Measurements from ENCODE around the gene PRPF19. TPM values are rescaled to one million over a fixed set of nuclear protein-coding genes. Genes with fewer than 3 reads are reported as not detected.

PRPF19 gene
- total RNA-seq, 2 donors from 2014 or later = 42.0 to 52.2 TPM

DNA sequence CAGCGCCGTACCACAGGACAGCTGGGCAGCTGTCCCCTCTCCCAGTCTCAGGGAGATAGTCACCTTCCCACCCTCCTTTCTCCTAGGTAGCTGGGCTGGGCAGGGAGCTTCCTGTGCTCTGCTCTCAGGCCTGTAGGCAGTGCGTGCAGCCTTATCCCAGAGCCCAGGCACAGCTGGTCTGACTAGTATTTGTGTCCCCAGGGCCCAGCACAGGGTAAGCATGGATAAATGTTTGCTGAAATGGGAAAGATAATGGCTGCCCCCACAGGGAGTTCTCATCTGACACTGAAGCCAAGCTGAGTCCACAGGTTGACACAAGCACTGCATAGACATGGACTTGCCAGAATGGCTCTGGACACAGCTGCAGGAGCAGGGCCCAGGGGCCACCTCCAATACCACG is 35.8 kb upstream of the PRPF19 start:
- H3K27me3 ChIP-seq (replicated peaks; ENCODE audit: insufficient read depth) = no peaks in the 10 kb centered on the region
- H3K4me1 ChIP-seq (ENCODE audit: control insufficient read depth in 1 of 2, low read depth in 2 of 2) = peaks cover 0 to 3% of the 10 kb centered on the region in 2 donors
- no peak for ATAC-seq (ENCODE audit: insufficient number of reproducible peaks, low FRiP score, low read depth)
- H3K9me3 ChIP-seq = no peaks in the 10 kb centered on the region
- TF ChIP-seq CTCF (IDR thresholded peaks at IDR 0.05) = no peak
- H3K36me3 ChIP-seq = peaks cover 20% of the 10 kb centered on the region
- H3K4me3 ChIP-seq = no peak overlapping the region
- no peak for DNase-seq (ENCODE audit: low spot score)
- H3K27ac ChIP-seq = no peak overlapping the region

GRCh38 chr11:60941371-60942119 is 35.2 kb upstream of the PRPF19 start:
- Histone ChIP-seq H3K36me3 (peaks cover 18% of the 10 kb centered on the region), H3K27me3 (replicated peaks; ENCODE audit: insufficient read depth) (no peaks in the 10 kb centered on the region), H3K4me3 (no peak overlapping the region), H3K9me3 (no peaks in the 10 kb centered on the region), H3K27ac (no peak overlapping the region), H3K4me1 (ENCODE audit: control insufficient read depth in 1 of 2, low read depth in 2 of 2) (peaks cover 0 to 3% of the 10 kb centered on the region in 2 donors)
- no peak for TF ChIP-seq CTCF (IDR thresholded peaks at IDR 0.05)
- DNase-seq (ENCODE audit: low spot score) (no peak), ATAC-seq (ENCODE audit: insufficient number of reproducible peaks, low FRiP score, low read depth) (no peak)

DNA sequence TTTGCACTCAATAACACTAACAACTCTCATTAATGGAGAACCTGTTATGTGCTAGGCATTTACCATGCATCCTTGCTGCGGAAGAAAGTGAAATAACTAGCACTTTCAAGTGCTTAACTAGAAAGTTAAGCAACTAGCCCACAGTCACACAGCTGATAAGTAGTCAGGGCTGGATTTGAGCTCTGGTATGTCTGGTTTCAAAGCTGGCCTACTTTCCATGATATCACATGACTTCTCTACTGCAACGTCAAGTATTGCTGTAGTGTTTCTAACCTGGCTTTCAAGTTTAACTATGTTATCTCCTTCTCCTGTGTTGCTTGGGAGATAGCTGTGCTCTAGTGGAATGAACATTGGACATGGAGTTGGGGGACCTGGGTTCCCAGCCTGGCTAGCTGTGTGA is 33.5 kb upstream of the PRPF19 start:
- H3K9me3 ChIP-seq = no peaks in the 10 kb centered on the region
- no peak for TF ChIP-seq CTCF (IDR thresholded peaks at IDR 0.05)
- no peak for ATAC-seq (ENCODE audit: insufficient number of reproducible peaks, low FRiP score, low read depth)
- no peak for DNase-seq (ENCODE audit: low spot score)
- H3K27me3 ChIP-seq (replicated peaks; ENCODE audit: insufficient read depth) = no peaks in the 10 kb centered on the region
- H3K4me3 ChIP-seq = no peak overlapping the region
- H3K36me3 ChIP-seq = peaks cover 15% of the 10 kb centered on the region
- no peak overlapping the region for H3K27ac ChIP-seq
- no peaks in the 10 kb centered on the region for H3K4me1 ChIP-seq (ENCODE audit: control insufficient read depth in 1 of 2, low read depth in 2 of 2)

GRCh38 chr11:60939301-60939700 is 32.9 kb upstream of the PRPF19 start:
- Histone ChIP-seq H3K27ac (no peak overlapping the region), H3K36me3 (peaks cover 15% of the 10 kb centered on the region), H3K27me3 (replicated peaks; ENCODE audit: insufficient read depth) (no peaks in the 10 kb centered on the region), H3K4me1 (ENCODE audit: control insufficient read depth in 1 of 2, low read depth in 2 of 2) (no peaks in the 10 kb centered on the region), H3K4me3 (no peak overlapping the region), H3K9me3 (no peaks in the 10 kb centered on the region)
- ATAC-seq (ENCODE audit: insufficient number of reproducible peaks, low FRiP score, low read depth) = no peak
- no peak for TF ChIP-seq CTCF (IDR thresholded peaks at IDR 0.05)
- no peak for DNase-seq (ENCODE audit: low spot score)

DNA sequence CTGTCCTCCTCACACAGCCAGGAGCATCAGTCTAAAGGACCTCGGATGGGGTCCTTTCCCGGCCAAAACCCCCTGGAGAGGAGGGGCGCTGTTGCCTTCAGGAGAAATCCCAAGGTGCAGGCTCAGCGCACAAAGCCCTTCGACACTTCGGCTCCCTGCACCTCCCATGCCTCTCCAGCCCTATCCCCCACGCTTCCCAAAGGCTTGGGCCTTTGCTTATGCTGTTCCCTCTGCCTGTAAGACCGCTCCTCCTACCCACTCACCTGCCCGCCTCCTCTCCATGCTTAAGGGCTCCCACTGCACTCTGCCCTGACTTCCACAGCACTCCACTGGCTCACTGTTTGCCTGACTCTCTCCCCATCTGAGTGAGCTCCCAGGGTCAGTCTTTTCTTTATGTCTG is 32.1 kb upstream of the PRPF19 start:
- H3K4me1 ChIP-seq (ENCODE audit: control insufficient read depth in 1 of 2, low read depth in 2 of 2) = no peaks in the 10 kb centered on the region
- no peaks in the 10 kb centered on the region for H3K9me3 ChIP-seq
- peaks cover 15% of the 10 kb centered on the region for H3K36me3 ChIP-seq
- DNase-seq (ENCODE audit: low spot score) = no peak
- H3K27ac ChIP-seq = no peak overlapping the region
- ATAC-seq (ENCODE audit: insufficient number of reproducible peaks, low FRiP score, low read depth) = no peak
- H3K4me3 ChIP-seq = no peak overlapping the region
- H3K27me3 ChIP-seq (replicated peaks; ENCODE audit: insufficient read depth) = no peaks in the 10 kb centered on the region
- no peak for TF ChIP-seq CTCF (IDR thresholded peaks at IDR 0.05)

Measured in thoracic aorta (tissue), 2 donors.